Astrocyte of the hippocampus (primary cell): ENCODE data around the gene ZFAND4.
"Not testable (repeated sequence)": the region's sequence is repeated elsewhere in the genome, so short reads cannot be mapped to it uniquely, and the experiment has no call there.

Experiments
- DNase-seq: peaks from one replicate; pipeline ENCODE4 v3.0.0; 2011; ENCODE audit warnings: low read depth, low spot score

ZFAND4 gene

GRCh38 chr10:45672181-45673073, at the start of gene ZFAND4:
ZFAND4 (minus strand) TSS chr10:45672772; CDS start chr10:45663725, 9,047 bp downstream.
- peak; percentile 99 for DNase-seq

GRCh38 chr10:45721503-45721902, 48.9 kb upstream of the ZFAND4 start:
- DNase-seq = not testable (repeated sequence)

GRCh38 chr10:45717642-45718041, 45.1 kb upstream of the ZFAND4 start:
- not testable (repeated sequence) for DNase-seq

DNA sequence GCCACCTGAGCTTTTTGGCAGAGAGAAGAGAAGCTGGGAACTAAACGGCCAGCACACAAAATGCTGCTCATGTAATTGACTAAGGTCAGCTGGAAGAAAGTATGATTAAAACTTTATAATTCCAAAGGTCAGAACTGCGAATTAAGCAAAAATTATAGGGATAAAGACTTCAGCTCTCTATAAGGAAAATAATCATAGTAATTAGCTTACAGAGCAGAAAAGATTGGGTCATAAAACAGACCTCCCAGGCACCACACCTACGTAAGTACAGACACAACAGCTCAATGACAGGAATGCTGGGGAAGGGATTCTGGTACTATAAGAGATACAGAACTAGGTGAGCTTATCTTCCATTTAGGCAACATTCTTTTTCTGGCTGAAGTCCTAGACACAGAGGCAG, 44.5 kb upstream of the ZFAND4 start:
- not testable (repeated sequence) for DNase-seq

GRCh38 chr10:45711223-45711622, 38.7 kb upstream of the ZFAND4 start:
- DNase-seq = not testable (repeated sequence)

DNA sequence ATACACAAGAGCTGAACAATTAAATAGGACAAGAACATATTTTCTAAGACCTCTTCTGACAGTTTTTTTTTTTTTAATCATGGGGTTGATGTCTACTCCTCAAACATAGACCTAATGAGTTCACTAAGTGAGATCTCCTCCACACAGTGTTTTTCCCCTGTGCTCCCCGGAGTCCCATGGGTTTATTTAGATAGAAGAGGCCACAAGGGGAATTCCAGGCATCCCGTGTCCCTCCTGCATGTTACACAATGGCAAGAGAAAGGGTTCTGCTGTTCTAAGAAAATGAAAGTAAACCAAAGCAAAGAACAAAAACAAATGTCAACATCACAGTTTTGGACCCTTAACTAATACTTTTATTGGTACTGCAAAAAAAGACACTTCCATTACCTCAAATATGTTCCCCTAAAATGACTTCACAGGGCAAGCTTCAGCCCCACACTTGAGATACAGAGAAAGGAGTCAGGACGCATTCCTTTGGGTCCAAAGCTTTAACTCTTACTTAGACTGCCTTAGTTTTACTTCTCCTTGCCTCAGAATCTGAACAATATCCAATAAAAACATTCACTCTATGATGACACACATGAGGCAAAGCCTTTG, 37.7 kb upstream of the ZFAND4 start:
- DNase-seq = peak; percentile 16

DNA sequence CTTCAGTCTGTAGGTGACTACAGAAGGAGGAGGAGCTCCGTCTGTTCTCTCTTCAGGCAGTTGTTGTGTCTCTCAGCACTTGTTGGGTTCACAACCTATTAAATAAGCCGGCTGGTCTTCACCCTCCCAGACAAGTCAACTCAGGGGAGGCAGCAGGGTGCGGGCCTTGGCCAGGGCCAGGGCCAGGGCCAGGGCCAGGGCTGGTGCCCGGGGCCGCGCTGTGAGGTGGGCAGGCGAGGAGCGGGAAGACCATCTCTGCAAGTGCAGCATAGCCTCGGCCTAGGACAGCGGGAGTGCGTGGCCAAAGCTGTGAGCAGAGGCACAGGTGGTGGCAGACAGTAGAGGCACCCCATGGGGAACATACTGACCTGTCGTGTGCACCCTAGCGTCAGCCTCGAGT, 5.9 kb upstream of the ZFAND4 start:
- not testable (repeated sequence) for DNase-seq

DNA sequence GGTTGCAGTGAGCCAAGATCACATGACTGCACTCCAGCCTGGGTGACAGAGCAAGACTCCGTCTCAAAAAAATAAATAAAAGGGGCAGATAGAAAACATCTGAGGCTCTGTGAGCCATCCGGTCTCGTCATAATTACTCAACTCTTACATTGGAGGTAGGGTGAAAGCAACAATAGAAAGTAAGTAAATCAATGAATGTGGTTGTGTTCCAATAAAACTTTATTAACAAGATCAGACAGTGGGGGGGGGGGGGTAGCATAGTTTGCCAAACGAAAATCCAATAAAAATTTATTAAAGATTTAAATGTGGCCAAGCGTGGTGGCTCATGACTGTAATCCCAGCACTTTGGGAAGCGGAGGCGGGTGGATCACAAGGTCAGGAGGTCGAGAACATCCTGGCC, 2.8 kb upstream of the ZFAND4 start:
- DNase-seq = no peak

DNA sequence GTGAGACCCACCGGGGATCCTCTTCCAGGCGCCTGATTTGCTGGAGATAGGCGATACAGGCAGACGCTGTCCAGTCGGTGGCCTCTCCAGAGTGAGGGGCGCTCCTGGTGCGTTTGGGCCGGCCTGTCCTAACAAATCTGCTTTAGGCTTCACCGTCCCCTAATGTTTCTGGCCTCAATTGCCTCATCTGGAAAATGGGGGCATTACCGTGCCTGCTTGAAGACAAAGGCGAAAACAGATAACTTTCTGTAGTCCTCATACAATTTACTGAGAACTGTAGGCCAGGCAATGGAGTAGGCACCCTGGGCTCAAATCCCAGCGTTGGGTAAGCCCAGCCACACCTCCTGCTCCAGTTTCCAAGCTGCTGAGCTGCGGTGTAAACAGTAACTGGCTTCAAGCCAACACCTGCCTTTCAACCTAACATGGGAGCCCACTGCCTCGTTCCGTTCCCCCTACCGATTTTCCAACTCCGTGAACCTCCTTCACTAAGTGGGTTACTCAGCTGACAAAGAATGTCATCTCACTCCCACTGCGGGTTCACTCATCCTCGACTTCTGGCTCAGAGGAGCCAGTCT, 589 bp upstream of the ZFAND4 start:
- peak; percentile 28 for DNase-seq

GRCh38 chr10:45671300-45671699, 1.3 kb downstream of the ZFAND4 start:
- DNase-seq = not testable (repeated sequence)

DNA sequence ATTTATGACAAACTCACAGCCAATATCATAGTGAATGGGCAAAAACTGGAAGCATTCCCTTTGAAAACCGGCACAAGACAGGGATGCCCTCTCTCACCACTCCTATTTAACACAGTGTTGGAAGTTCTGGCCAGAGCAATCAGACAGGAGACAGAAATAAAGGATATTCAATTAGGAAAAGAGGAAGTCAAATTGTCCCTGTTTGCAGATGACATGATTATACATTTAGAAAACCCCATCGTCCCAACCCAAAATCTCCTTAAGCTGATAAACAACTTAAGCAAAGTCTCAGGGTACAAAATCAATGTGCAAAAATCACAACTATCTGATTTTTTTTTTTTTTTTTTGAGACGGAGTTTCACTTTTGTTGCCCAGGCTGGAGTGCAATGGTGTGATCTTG, 2.7 kb downstream of the ZFAND4 start:
- DNase-seq = not testable (repeated sequence)

GRCh38 chr10:45660876-45661411, 11.6 kb downstream of the ZFAND4 start:
- DNase-seq = no peak

DNA sequence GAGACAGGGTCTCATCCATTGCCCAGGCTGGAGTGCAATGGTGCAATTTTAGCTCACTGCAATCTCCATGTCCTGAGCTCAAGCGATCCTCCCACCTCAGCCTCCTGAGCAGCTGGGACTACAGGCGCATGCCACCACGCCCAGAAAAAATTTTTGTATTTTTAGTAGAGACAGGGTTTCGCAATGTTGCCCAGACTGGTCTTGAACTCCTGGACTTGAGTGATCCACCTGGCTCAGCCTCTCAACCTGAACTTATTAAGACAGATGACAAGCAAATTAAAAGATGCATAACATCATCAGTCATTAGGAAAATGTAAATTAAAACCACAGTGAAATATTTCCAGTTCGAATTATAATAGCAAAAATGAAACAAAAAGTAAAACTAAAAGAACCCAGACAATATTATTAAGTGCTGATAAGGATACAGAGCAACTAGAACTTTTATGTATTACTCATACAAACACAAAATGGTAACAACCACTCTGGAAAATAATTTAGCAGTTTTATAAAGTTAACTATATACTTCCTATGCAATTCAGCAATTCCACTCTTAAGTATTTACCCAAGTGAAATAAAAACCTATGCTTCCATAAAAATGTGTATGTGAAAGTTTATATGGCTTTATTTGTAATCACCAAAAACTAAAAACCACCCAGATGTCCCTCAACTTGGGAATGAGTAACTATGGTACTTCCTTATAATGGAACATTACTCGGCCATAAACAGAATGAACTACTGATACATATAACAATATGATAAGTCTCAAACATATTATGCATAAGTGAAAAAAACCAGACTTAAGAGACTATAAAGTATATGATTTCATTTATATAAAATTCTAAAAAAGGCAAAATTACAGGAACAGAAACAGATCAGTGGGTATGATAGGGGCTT, 15.3 kb downstream of the ZFAND4 start:
- DNase-seq = no peak

- DNase-seq = no peak
Observed at GRCh38 chr10:45655219-45655618, 17.4 kb downstream of the ZFAND4 start.

DNA sequence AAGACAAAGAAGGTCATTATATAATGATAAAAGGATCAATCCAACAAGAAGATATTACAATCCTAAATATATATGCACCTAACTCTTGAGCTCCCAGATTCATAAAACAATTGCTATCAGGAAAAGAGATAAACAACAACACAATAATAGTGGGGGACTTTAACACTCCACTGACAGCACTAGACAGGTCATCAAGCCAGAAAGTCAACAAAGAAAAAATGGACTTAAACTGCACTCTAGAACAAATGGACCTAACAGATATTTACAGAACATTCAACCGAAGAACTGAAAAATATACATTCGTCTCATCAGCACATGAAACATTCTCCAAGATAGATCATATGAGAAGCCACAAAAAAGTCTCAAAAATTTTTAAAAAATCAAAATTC, 17.8 kb downstream of the ZFAND4 start:
- not testable (repeated sequence) for DNase-seq

GRCh38 chr10:45653454-45653853, 19.1 kb downstream of the ZFAND4 start:
- DNase-seq = no peak

DNA sequence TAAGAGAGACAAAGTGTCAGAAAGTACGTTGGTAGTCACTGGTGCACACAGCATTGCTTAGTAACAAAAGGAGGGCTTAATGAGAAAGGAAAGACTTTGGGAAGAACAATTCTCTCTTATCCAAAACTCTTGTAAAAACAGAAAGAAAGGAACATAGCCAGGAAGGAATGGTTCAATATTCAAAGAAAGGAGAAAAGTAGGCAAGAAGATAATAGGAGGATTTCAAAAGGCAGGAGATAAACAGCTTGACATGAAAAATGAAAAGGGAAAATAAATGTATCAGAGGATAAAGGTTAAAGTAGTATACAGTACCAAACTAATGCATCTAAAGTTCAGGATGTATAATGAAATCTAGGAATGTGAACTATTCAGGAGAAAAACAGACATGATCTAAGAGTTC, 20.1 kb downstream of the ZFAND4 start:
- peak; percentile 0 for DNase-seq

DNA sequence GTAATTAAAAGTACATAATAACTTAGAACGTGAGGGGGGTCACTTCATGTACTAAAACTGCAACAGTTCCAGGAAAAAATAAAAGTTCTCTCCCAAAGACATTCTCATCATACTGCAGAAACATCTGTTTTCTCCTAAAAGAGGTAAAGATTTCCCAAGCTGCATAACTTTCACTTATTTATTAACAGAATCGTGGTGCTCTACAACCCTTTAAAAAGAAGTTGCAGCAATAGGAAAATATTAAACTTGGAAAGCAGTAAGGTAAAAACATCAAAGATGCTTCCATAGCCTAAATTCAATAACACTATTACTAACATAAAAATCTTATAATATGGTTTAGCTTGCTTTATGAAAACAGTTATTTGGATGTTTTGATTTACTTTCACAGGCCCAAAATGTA, 23.3 kb downstream of the ZFAND4 start:
- DNase-seq = no peak

- no peak for DNase-seq
Observed at GRCh38 chr10:45647118-45647517, 25.5 kb downstream of the ZFAND4 start.

- DNase-seq = no peak
Observed at GRCh38 chr10:45646384-45647050, 26.1 kb downstream of the ZFAND4 start.

GRCh38 chr10:45644527-45644926, 28.0 kb downstream of the ZFAND4 start:
- no peak for DNase-seq
